HG03439 (cell line): ENCODE measurements around the gene DAAM2.

ENCODE experiments used
- ATAC-seq: cut with Tn5 transposase; IDR thresholded peaks from one replicate; pipeline ENCODE4 v1.9.1; 2021; ENCODE audit warnings: mild to moderate bottlenecking, moderate library complexity; ENCODE audit not compliant: unreplicated experiment

DAAM2 gene

DNA sequence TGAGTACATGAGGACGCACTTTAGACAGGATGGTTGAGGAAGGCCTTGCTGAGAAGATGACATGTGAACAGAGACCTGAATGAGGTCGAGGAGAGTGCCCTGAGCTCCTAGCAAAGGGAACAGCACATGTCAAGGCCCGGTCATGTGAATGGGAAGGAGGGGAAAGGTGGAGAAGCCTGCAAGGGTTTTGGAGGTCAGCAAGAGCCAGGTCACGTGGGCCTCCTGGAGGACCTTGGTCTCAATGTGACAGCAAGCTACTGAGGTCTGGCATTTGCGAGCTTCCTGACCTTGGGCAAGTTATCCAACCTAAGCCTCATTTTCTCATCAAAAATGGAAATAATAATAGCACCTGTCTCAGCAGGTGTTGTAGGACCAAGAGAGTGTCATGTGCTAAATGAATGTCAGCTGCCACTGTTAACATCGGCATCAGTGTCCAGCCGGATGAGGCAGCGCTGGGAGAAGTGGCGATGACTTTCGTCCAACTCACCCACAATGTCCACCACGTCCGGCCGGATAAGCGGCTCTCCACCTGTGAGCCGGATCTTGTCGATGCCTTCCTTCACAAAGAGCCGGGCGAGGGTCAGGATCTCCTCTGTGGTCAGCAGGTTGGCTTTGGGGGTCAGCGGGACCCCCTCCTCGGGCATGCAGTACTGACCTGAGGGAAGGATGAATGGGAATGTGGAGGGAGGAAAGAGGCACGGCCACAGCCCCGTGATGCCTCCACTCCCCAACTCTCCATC, 133.2 kb downstream of the DAAM2 start:
- ATAC-seq, result no peak

- no peak for ATAC-seq
These were observed 133.7 kb downstream of the DAAM2 start for GRCh38 chr6:39925931-39926290.

DNA sequence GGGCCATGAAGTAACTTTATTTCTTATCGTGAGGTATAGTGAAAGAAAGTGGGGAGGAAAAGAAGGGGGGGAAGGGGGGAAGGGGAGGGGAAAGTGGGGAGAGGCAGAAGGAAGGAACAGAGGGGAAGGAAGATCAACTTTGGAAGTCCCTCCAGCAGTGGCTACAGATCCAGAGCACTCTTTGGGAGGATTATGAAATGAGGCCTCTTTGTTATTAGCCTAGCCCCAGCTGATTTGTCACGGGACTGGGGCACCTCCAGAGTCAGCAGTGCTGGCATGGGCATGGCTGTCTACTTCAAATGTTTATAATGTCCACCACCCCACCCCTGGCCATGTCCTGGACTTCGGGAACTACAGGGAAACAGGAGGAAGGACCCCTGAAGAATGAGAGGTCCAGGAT, 134.5 kb downstream of the DAAM2 start:
- ATAC-seq, result no peak

DNA sequence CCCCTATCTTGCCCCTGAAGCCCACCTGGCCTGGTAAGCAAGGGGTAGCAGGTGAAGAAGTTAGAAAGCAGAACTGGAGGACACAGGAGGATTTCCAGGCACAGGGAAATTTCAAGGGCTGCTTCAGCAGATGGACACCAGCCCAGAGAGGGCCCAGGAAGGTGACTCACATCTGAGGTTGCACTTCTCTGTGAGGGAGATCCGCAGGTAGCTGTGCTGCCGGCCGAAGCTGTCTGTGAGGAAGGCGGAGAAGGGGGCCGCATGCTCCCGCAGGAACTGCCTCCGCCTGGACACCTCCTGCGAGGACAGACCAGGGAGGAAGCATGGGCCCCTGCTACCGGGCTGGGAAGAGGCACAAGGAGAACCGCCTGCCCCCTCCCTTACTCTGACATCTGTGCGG, 135.0 kb downstream of the DAAM2 start:
- no peak for ATAC-seq

GRCh38 chr6:39929039-39929732, 137.0 kb downstream of the DAAM2 start:
- ATAC-seq, result no peak

GRCh38 chr6:39929733-39930461, 137.7 kb downstream of the DAAM2 start:
- no peak for ATAC-seq

DNA sequence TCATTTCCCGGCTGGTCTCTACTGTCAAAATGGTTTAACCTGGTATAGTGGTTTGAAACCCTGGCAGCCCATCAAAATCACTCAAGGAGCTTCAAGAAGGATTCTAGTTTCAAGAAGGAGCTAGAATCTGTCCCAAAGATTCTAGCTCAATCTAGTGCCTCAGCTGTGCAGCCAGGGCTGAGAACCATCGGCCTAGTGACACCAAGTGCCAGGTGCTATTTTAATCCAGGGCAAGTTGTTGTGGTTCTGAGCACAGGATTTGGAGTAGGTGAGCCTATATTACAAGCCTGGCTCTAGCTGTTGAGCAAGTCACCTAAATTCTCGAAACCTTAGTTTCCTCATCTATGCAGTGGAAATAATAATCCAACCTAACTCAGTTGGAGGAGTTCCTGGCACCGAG, 138.4 kb downstream of the DAAM2 start:
- ATAC-seq, result no peak

DNA sequence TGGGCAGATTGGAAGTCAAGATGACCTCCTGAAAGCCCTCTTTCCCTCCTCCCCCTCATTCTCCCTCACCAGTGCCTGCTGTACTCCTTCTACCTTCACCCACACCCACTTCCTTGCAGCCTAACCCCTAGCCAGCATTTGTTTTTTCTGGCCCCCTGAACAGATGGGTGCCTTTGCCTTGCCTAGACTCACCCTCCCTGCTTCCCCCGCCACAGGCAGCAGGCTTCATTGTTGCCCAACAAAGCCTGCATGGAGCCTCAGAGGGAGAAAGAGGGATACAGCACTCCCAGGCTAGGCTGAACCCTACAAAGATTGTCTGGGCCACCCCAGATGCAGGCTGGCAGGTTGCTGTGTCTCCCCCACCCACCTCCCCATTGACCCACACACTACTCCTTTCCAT, 139.4 kb downstream of the DAAM2 start:
- no peak for ATAC-seq

DNA sequence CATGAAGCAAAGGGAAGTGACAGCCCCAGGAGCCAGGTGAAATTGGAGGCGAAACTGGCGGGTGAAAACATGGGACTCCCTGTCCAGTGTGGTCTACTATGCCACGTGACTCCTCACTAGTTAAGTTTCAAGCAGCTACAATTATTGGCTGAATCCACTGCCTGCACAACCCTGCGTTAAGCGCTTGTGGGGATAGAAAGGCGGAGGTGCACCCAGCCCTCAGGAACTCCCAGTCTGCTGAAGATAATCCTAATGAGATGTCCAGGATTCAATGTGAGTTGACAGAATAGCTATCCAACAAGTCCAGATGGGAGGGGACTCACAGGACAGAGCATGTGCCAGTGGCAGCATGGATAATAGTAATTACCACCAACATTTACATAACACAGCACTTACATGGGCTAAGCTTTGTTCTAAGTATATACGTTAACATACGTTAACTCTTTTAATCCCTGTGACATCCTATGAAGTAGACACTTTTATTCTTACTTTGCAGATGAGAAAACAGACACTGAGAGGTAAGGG, 140.3 kb downstream of the DAAM2 start:
- no peak for ATAC-seq

GRCh38 chr6:39933669-39934130, 141.5 kb downstream of the DAAM2 start:
- no peak for ATAC-seq

GRCh38 chr6:39934131-39934757, 142.1 kb downstream of the DAAM2 start, which contains the start of gene MOCS1:
Gene MOCS1, minus strand, starts transcription at chr6:39934462. Its CDS starts 45 bp downstream, at chr6:39934417.
- no peak for ATAC-seq

DNA sequence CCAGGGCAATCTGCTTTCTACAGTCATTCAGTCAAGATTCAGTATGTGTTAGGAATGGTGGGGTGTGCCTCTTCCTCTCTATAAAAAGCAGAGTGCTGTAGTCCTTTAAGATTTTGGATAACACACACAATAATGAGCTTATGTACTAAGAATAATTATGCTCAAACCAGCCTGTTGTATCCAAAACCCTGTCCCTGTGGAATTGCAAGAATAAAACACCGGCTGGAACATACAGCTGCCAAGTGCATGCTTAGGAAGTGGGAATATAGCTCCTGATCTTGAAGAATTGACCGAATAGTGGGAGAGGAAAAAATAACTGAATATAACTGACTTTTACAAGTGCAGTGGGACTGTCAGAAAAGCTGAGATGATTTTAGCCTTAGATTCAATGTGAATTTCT, 143.1 kb downstream of the DAAM2 start:
- no peak for ATAC-seq

- no peak for ATAC-seq
These were observed 144.7 kb downstream of the DAAM2 start for GRCh38 chr6:39936857-39937256.

DNA sequence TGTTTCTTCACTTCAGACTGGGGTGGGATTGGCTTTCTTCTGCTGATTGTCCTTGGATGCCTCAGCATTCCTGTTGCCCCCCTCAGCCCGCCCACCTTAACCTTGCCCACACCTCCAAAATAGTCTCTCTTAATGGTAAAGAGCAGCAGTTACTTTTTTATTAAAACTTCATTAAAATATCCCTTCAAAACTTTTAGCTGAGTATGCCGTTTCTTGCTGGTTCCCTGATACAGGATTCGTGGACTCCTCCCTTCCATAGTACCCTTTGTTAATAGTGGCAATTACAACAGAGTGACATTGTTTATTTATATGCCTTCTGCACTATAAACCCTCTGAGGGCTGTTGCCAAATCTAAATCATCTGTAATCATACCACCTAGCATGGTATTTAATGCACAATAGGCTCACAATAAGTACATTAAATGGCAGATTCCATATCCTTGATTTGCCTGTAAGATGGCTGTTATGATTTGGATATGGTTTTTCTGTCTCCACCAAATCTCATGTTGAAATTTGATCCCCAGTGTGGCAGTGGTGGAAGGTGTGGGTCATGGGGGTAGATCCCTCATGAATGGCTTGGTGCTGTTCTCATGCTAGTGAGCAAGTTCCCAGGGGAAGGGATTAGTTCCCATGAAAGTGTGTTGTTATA, 145.6 kb downstream of the DAAM2 start:
- no peak for ATAC-seq

DNA sequence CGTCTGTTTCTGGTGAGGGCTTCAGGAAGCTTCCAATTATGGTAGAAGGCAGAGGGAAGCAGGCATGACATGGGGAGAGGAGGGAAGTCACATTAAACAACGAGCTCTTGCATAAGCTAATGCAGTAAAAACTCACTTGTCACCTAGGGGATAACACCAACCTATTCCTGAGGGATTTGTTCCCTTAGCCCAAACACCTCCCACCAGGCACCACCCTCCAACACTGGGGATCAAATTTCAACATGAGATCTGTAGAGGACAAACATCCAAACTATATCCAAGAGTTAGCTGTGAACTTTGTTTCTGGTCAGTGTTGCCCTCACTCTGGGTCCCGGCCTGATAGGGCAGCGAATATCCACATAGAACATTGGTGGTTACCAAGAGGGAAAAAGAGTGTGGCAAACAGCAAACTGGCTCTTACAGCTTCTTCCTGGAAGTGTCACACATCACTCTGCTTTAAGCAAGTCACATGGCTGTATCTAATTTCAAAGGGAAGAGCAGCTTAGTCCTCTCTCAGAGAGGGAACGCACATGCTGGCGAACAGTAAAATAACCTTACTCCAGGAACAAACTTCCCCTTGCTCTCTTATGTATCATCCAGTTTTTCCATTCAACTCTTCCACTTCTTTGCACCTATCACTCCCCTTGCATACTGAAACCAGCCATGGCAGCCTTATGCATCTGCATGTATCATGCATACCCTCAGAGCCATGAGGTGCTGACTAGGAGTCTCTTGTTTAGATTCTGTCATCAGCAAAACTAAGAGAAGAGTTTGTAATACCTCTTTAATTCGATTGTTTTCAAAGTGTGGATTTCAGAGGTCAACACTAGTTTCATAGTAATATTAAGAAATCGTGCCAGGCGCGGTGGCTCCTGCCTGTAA, 146.8 kb downstream of the DAAM2 start:
- no peak for ATAC-seq

- no peak for ATAC-seq
These were observed 149.0 kb downstream of the DAAM2 start for GRCh38 chr6:39941138-39941537.

DNA sequence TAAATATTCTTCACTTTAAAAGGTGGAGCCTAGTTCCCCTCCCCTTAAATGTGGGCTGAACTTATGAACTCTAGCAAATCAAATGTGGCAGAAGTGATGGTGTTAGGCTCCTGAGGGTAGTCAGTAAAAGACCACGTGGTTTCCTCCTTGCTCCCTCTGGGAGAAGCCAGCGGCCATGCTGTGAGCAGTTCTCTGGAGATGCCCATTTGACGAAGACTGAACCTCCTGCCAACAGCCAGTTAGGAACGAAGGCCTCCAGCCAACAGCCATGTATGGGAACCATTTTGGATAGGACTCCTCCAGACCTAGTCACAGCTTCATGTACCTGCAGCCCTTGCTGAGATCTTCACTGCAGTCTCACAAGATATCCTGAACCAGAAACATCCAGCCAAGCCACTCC, 149.6 kb downstream of the DAAM2 start:
- ATAC-seq, result no peak

- no peak for ATAC-seq
These were observed 150.9 kb downstream of the DAAM2 start for GRCh38 chr6:39942903-39943580.

GRCh38 chr6:39945626-39946025, 153.4 kb downstream of the DAAM2 start:
- ATAC-seq, result no peak
